HEK293 (cell line): ENCODE measurements around the gene WBP2NL.

Experiments
- FEZF1 ChIP-seq: fragments of 450-650 bp; formaldehyde crosslinking; IDR thresholded peaks from 2 replicates; pipeline ENCODE4 v1.5.1; 2016; ENCODE audit warnings: missing biosample characterization, missing genetic modification characterization
- GLI2 ChIP-seq: fragments of 450-650 bp; formaldehyde crosslinking; IDR thresholded peaks from 2 replicates; pipeline ENCODE4; 2017; ENCODE audit warnings: missing biosample characterization, missing genetic modification characterization, low read depth, borderline replicate concordance
- IKZF3 ChIP-seq: fragments of 450-650 bp; IDR thresholded peaks from 2 replicates; pipeline ENCODE4 v1.5.0; 2018; ENCODE audit warnings: missing biosample characterization, mild to moderate bottlenecking, missing genetic modification characterization, moderate library complexity
- KLF10 ChIP-seq: fragments of 450-650 bp; IDR thresholded peaks from 2 replicates; pipeline ENCODE4 v1.5.1; 2018; ENCODE audit warnings: missing biosample characterization, mild to moderate bottlenecking, missing genetic modification characterization
- KLF8 ChIP-seq: fragments of 450-650 bp; formaldehyde crosslinking; IDR thresholded peaks from 2 replicates; pipeline ENCODE4 v1.5.1; 2016; ENCODE audit warnings: missing biosample characterization, missing genetic modification characterization
- PATZ1 ChIP-seq: fragments of 450-650 bp; formaldehyde crosslinking; IDR thresholded peaks from 2 replicates; pipeline ENCODE4 v1.5.1; 2016; ENCODE audit warnings: missing biosample characterization, missing genetic modification characterization
- REPIN1 ChIP-seq: fragments of 450-650 bp; formaldehyde crosslinking; IDR thresholded peaks from 2 replicates; pipeline ENCODE4 v1.5.1; 2017; ENCODE audit warnings: missing biosample characterization, missing genetic modification characterization, low read depth
- SALL2 ChIP-seq: fragments of 450-650 bp; formaldehyde crosslinking; IDR thresholded peaks from 2 replicates; pipeline ENCODE4 v1.5.0; 2017; ENCODE audit warnings: missing biosample characterization, mild to moderate bottlenecking, missing genetic modification characterization, borderline replicate concordance
- SETDB1 ChIP-seq: IDR thresholded peaks from one replicate; pipeline ENCODE4 v1.6.1; 2017; ENCODE audit warnings: mild to moderate bottlenecking, low read length, moderate library complexity, mixed read lengths; ENCODE audit not compliant: insufficient read length
- SP2 ChIP-seq: fragments of 450-650 bp; formaldehyde crosslinking; IDR thresholded peaks from 2 replicates; pipeline ENCODE4 v1.5.1; 2016; ENCODE audit warnings: missing biosample characterization, missing genetic modification characterization
- ZBTB1 ChIP-seq: fragments of 450-650 bp; formaldehyde crosslinking; IDR thresholded peaks from 2 replicates; pipeline ENCODE4 v1.5.1; 2016; ENCODE audit warnings: missing biosample characterization, missing genetic modification characterization
- ZNF138 ChIP-seq: fragments of 450-650 bp; formaldehyde crosslinking; IDR thresholded peaks from 2 replicates; pipeline ENCODE4 v1.5.1; 2016; ENCODE audit warnings: missing biosample characterization, missing genetic modification characterization, borderline replicate concordance
- ZNF146 ChIP-seq: fragments of 450-650 bp; formaldehyde crosslinking; IDR thresholded peaks from 2 replicates; pipeline ENCODE4 v1.5.1; 2016; ENCODE audit warnings: missing biosample characterization, missing genetic modification characterization
- ZNF19 ChIP-seq: fragments of 450-650 bp; formaldehyde crosslinking; IDR thresholded peaks from 2 replicates; pipeline ENCODE4; 2016; ENCODE audit warnings: missing biosample characterization, missing genetic modification characterization, low read depth
- ZNF214 ChIP-seq: fragments of 450-650 bp; formaldehyde crosslinking; IDR thresholded peaks from 2 replicates; pipeline ENCODE4 v1.5.1; 2017; ENCODE audit warnings: missing biosample characterization, mild to moderate bottlenecking, missing genetic modification characterization, borderline replicate concordance
- ZNF324 ChIP-seq: fragments of 450-650 bp; formaldehyde crosslinking; IDR thresholded peaks from 2 replicates; pipeline ENCODE4 v1.5.1; 2016; ENCODE audit warnings: missing biosample characterization, missing genetic modification characterization
- ZNF341 ChIP-seq: fragments of 450-650 bp; formaldehyde crosslinking; IDR thresholded peaks from 2 replicates; pipeline ENCODE4; 2016; ENCODE audit warnings: low read depth, missing biosample characterization, missing genetic modification characterization
- ZNF394 ChIP-seq: fragments of 450-650 bp; formaldehyde crosslinking; IDR thresholded peaks from 2 replicates; pipeline ENCODE4 v1.5.1; 2016; ENCODE audit warnings: missing biosample characterization, missing genetic modification characterization, mild to moderate bottlenecking, moderate library complexity, borderline replicate concordance
- ZNF510 ChIP-seq: fragments of 450-650 bp; formaldehyde crosslinking; IDR thresholded peaks from 2 replicates; pipeline ENCODE4 v1.5.1; 2018; ENCODE audit warnings: mild to moderate bottlenecking, missing genetic modification characterization, missing biosample characterization; ENCODE audit not compliant: insufficient replicate concordance
- ZNF529 ChIP-seq: fragments of 450-650 bp; formaldehyde crosslinking; IDR thresholded peaks from 2 replicates; pipeline ENCODE4 v1.5.1; 2017; ENCODE audit warnings: missing genetic modification characterization, missing biosample characterization; ENCODE audit not compliant: insufficient replicate concordance
- ZNF530 ChIP-seq: fragments of 450-650 bp; formaldehyde crosslinking; IDR thresholded peaks from 2 replicates; pipeline ENCODE4 v1.5.1; 2016; ENCODE audit warnings: low read depth, missing biosample characterization, missing genetic modification characterization
- ZNF544 ChIP-seq: fragments of 450-650 bp; formaldehyde crosslinking; IDR thresholded peaks from 2 replicates; pipeline ENCODE4 v1.5.0; 2017; ENCODE audit warnings: missing biosample characterization, missing genetic modification characterization
- ZNF558 ChIP-seq: fragments of 450-650 bp; formaldehyde crosslinking; IDR thresholded peaks from 2 replicates; pipeline ENCODE4 v1.5.1; 2016; ENCODE audit warnings: missing biosample characterization, missing genetic modification characterization
- ZNF571 ChIP-seq: fragments of 450-650 bp; formaldehyde crosslinking; IDR thresholded peaks from 2 replicates; pipeline ENCODE4 v1.5.0; 2017; ENCODE audit warnings: missing biosample characterization, missing genetic modification characterization
- ZNF639 ChIP-seq: fragments of 450-650 bp; formaldehyde crosslinking; IDR thresholded peaks from 2 replicates; pipeline ENCODE4 v1.5.1; 2016; ENCODE audit warnings: missing biosample characterization, missing genetic modification characterization
- ZNF664 ChIP-seq: fragments of 450-650 bp; formaldehyde crosslinking; IDR thresholded peaks from 2 replicates; pipeline ENCODE4 v1.5.1; 2016; ENCODE audit warnings: missing biosample characterization, missing genetic modification characterization
- ZNF670 ChIP-seq: fragments of 450-650 bp; formaldehyde crosslinking; IDR thresholded peaks from 2 replicates; pipeline ENCODE4 v1.5.1; 2016; ENCODE audit warnings: missing biosample characterization, missing genetic modification characterization, low read depth
- ZNF692 ChIP-seq: fragments of 450-650 bp; formaldehyde crosslinking; IDR thresholded peaks from 2 replicates; pipeline ENCODE4 v1.5.1; 2016; ENCODE audit warnings: missing biosample characterization, missing genetic modification characterization
- ZNF747 ChIP-seq: fragments of 450-650 bp; formaldehyde crosslinking; IDR thresholded peaks from 2 replicates; pipeline ENCODE4 v1.5.1; 2016; ENCODE audit warnings: missing biosample characterization, missing genetic modification characterization
- ZNF776 ChIP-seq: fragments of 450-650 bp; formaldehyde crosslinking; IDR thresholded peaks from 2 replicates; pipeline ENCODE4 v1.5.0; 2017; ENCODE audit warnings: missing biosample characterization, missing genetic modification characterization, borderline replicate concordance
- ZNF837 ChIP-seq: fragments of 450-650 bp; formaldehyde crosslinking; IDR thresholded peaks from 2 replicates; pipeline ENCODE4 v1.5.1; 2016; ENCODE audit warnings: missing biosample characterization, missing genetic modification characterization
- ZNF843 ChIP-seq: fragments of 450-650 bp; formaldehyde crosslinking; IDR thresholded peaks from 2 replicates; pipeline ENCODE4 v1.5.1; 2016; ENCODE audit warnings: missing biosample characterization, missing genetic modification characterization
- TF ChIP-seq, protein P1 (sequence below): fragments of 450-650 bp; formaldehyde crosslinking; IDR thresholded peaks from 2 replicates; pipeline ENCODE4 v1.5.0; 2017; ENCODE audit warnings: missing biosample characterization, missing genetic modification characterization, borderline replicate concordance

Gene WBP2NL

GRCh38 chr22:42070517-42071422, 72.2 kb downstream of the WBP2NL start, which contains the start of gene NAGA (continued):
- no peak for TF ChIP-seq ZNF571 (tag by site-specific recombination)
- no peak for TF ChIP-seq SETDB1
- TF ChIP-seq ZNF146 (tag by site-specific recombination) = no peak
- no peak for TF ChIP-seq ZNF776
- TF ChIP-seq ZNF394 (tag by site-specific recombination) = peak; percentile 34; the same call in 1 of the 2 replicates
- no peak for TF ChIP-seq ZNF670 (tag by site-specific recombination)
- peak; percentile 73 for TF ChIP-seq KLF10 (tag by site-specific recombination)
- no peak for TF ChIP-seq ZNF639 (tag by site-specific recombination)
- TF ChIP-seq ZBTB1 (tag by site-specific recombination) = no peak; the same call in 1 of the 2 replicates
- peak; percentile 73; the same call in 1 of the 2 replicates for TF ChIP-seq IKZF3 (tag by site-specific recombination)
- TF ChIP-seq, protein P1, sequence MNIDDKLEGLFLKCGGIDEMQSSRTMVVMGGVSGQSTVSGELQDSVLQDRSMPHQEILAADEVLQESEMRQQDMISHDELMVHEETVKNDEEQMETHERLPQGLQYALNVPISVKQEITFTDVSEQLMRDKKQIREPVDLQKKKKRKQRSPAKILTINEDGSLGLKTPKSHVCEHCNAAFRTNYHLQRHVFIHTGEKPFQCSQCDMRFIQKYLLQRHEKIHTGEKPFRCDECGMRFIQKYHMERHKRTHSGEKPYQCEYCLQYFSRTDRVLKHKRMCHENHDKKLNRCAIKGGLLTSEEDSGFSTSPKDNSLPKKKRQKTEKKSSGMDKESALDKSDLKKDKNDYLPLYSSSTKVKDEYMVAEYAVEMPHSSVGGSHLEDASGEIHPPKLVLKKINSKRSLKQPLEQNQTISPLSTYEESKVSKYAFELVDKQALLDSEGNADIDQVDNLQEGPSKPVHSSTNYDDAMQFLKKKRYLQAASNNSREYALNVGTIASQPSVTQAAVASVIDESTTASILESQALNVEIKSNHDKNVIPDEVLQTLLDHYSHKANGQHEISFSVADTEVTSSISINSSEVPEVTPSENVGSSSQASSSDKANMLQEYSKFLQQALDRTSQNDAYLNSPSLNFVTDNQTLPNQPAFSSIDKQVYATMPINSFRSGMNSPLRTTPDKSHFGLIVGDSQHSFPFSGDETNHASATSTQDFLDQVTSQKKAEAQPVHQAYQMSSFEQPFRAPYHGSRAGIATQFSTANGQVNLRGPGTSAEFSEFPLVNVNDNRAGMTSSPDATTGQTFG (tag by site-specific recombination) = no peak
- no peak for TF ChIP-seq ZNF530 (tag by site-specific recombination)
- no peak for TF ChIP-seq ZNF747 (tag by site-specific recombination)
- no peak for TF ChIP-seq ZNF544 (tag by site-specific recombination)
- TF ChIP-seq REPIN1 (tag by site-specific recombination) = peak; percentile 32; the same call in 1 of the 2 replicates
- 0 out of 2 replicates have a peak, but pooled peaks have one; percentile 49 for TF ChIP-seq KLF8 (tag by site-specific recombination)
- TF ChIP-seq ZNF214 (tag by site-specific recombination) = no peak
- no peak for TF ChIP-seq ZNF138 (tag by site-specific recombination)
- peak; percentile 89 for TF ChIP-seq PATZ1 (tag by site-specific recombination)
- no peak for TF ChIP-seq ZNF837 (tag by site-specific recombination)
- TF ChIP-seq ZNF692 (tag by site-specific recombination) = peak; percentile 78
- no peak for TF ChIP-seq FEZF1 (tag by site-specific recombination)
- peak; percentile 90 for TF ChIP-seq ZNF664 (tag by site-specific recombination)
- no peak for TF ChIP-seq ZNF558 (tag by site-specific recombination)
- TF ChIP-seq ZNF324 (tag by site-specific recombination) = no peak
- no peak for TF ChIP-seq ZNF529 (tag by site-specific recombination)
- TF ChIP-seq ZNF843 (tag by site-specific recombination) = no peak
- TF ChIP-seq ZNF510 (tag by site-specific recombination) = no peak
- TF ChIP-seq GLI2 (tag by site-specific recombination) = no peak
- no peak for TF ChIP-seq SALL2 (tag by site-specific recombination)
- no peak for TF ChIP-seq ZNF19 (tag by site-specific recombination)
- TF ChIP-seq SP2 (tag by site-specific recombination) = peak; percentile 99
- peak; percentile 68 for TF ChIP-seq ZNF341 (tag by site-specific recombination)
